ENCODE measurements around the gene RNF213. TPM values are rescaled to one million over a fixed set of nuclear protein-coding genes. Genes with fewer than 3 reads are reported as not detected.

The RNF213 gene
- polyA plus RNA-seq, 1 donor (not counting 4 experiments of a cell fraction or from before 2014, with no cell fraction given): 24.4 TPM

- Histone ChIP-seq H3K27me3 (ENCODE audit: control insufficient read depth, extremely low read depth, insufficient read depth, low read length) (no peaks in the 10 kb centered on the region), H3K4me1 (ENCODE audit: control insufficient read depth, extremely low read depth, insufficient read depth, low read length) (no peaks in the 10 kb centered on the region), H3K79me2 (ENCODE audit: control insufficient read depth, insufficient read depth, low read length) (no peaks in the 10 kb centered on the region), H3K9me3 (ENCODE audit: control insufficient read depth, low read depth, low read length) (no peaks in the 10 kb centered on the region), H3K4me2 (ENCODE audit: control insufficient read depth, extremely low read depth, insufficient read depth, low read depth, low read length) (no peak overlapping the region), H3K9ac (ENCODE audit: control insufficient read depth, extremely low read depth, insufficient read depth, low read length) (no peak overlapping the region), H3K9me1 (ENCODE audit: control insufficient read depth, extremely low read depth, insufficient read depth, low read length) (no peaks in the 10 kb centered on the region), H2AFZ (ENCODE audit: control insufficient read depth, low read length) (no peak overlapping the region), H3K4me3 (ENCODE audit: control insufficient read depth in 2 of 3, extremely low read depth in 1 of 3, insufficient read depth in 2 of 3, low read depth in 1 of 3, low read length in 3 of 3) (no peak overlapping the region), H3K27ac (ENCODE audit: control insufficient read depth, insufficient read depth, low read length) (no peak overlapping the region), H3K36me3 (ENCODE audit: control insufficient read depth in 2 of 2, extremely low read depth in 1 of 2, insufficient read depth in 2 of 2, low read length in 2 of 2) (peaks cover 27 to 31% of the 10 kb centered on the region in 2 experiments), H4K20me1 (ENCODE audit: control insufficient read depth, extremely low read depth, insufficient read depth, low read length) (no peaks in the 10 kb centered on the region)
- dilution Hi-C loops (cut with MboI; ENCODE audit: extremely low pct_ligation_motif_present, low sequenced_read_pairs): no loop called here
- FAIRE-seq: no peak
- TF ChIP-seq EZH2 (IDR thresholded peaks at IDR 0.05; ENCODE audit: low read length) (no peak), CTCF (optimal IDR thresholded peaks at IDR 0.05 in 1 of 3, IDR thresholded peaks at IDR 0.05 in 1 of 3, conservative IDR thresholded peaks at IDR 0.05 in 1 of 3; ENCODE audit: extremely low read depth in 1 of 3, insufficient read depth in 2 of 3, low read length in 3 of 3) (no peak)
- no peak for DNase-seq (ENCODE audit: low read depth, low spot score)
Observed at GRCh38 chr17:80393961-80394360, 133.3 kb downstream of the RNF213 start.

GRCh38 chr17:80394629-80395216 lies 134.1 kb downstream of the RNF213 start:
- dilution Hi-C loops (cut with MboI; ENCODE audit: extremely low pct_ligation_motif_present, low sequenced_read_pairs): no loop called here
- FAIRE-seq (no peak), DNase-seq (ENCODE audit: low read depth, low spot score) (no peak)
- Histone ChIP-seq H3K9me1 (ENCODE audit: control insufficient read depth, extremely low read depth, insufficient read depth, low read length) (no peaks in the 10 kb centered on the region), H3K9me3 (ENCODE audit: control insufficient read depth, low read depth, low read length) (no peaks in the 10 kb centered on the region), H3K4me2 (ENCODE audit: control insufficient read depth, extremely low read depth, insufficient read depth, low read depth, low read length) (no peak overlapping the region), H3K79me2 (ENCODE audit: control insufficient read depth, insufficient read depth, low read length) (no peaks in the 10 kb centered on the region), H3K27ac (ENCODE audit: control insufficient read depth, insufficient read depth, low read length) (no peak overlapping the region), H3K27me3 (ENCODE audit: control insufficient read depth, extremely low read depth, insufficient read depth, low read length) (no peaks in the 10 kb centered on the region), H4K20me1 (ENCODE audit: control insufficient read depth, extremely low read depth, insufficient read depth, low read length) (no peaks in the 10 kb centered on the region), H3K4me1 (ENCODE audit: control insufficient read depth, extremely low read depth, insufficient read depth, low read length) (no peaks in the 10 kb centered on the region), H3K4me3 (ENCODE audit: control insufficient read depth in 2 of 3, extremely low read depth in 1 of 3, insufficient read depth in 2 of 3, low read depth in 1 of 3, low read length in 3 of 3) (no peak overlapping the region), H3K36me3 (ENCODE audit: control insufficient read depth in 2 of 2, extremely low read depth in 1 of 2, insufficient read depth in 2 of 2, low read length in 2 of 2) (peaks cover 19 to 23% of the 10 kb centered on the region in 2 experiments), H2AFZ (ENCODE audit: control insufficient read depth, low read length) (no peak overlapping the region), H3K9ac (ENCODE audit: control insufficient read depth, extremely low read depth, insufficient read depth, low read length) (no peak overlapping the region)
- TF ChIP-seq CTCF (optimal IDR thresholded peaks at IDR 0.05 in 1 of 3, IDR thresholded peaks at IDR 0.05 in 1 of 3, conservative IDR thresholded peaks at IDR 0.05 in 1 of 3; ENCODE audit: extremely low read depth in 1 of 3, insufficient read depth in 2 of 3, low read length in 3 of 3): no peak
- TF ChIP-seq EZH2 (IDR thresholded peaks at IDR 0.05; ENCODE audit: low read length): no peak

Data from keratinocyte (primary cell).